Testis (tissue), 2 donors: Measurements from ENCODE around the gene STX16.

Experiments
- CTCF ChIP-seq, 3 experiments: fragments of 450-650 bp in 2 of 3; fragments of 200-600 bp in 1 of 3; sonication (generic) in 1 of 3; IDR thresholded peaks; one replicate each; pipeline ENCODE4 v1.5.1; 2016 to 2019; ENCODE audit warnings: antibody characterized with exemption in 3 of 3, mild to moderate bottlenecking in 2 of 3, moderate library complexity in 1 of 3
- POLR2A ChIP-seq: fragments of 450-650 bp; IDR thresholded peaks from one replicate; pipeline ENCODE4 v1.6.1; 2017; ENCODE audit warnings: antibody characterized with exemption, mild to moderate bottlenecking, moderate library complexity

GRCh38 chr20:58650181-58650775 is 805 bp upstream of the STX16 start:
- no peak for TF ChIP-seq CTCF (IDR thresholded peaks at IDR 0.05)
- no peak for TF ChIP-seq POLR2A
